ENCODE results near the gene WDPCP. TPM values are rescaled to one million over a fixed set of nuclear protein-coding genes. Genes with fewer than 3 reads are reported as not detected.
"Not testable (repeated sequence)": the region's sequence is repeated elsewhere in the genome, so short reads cannot be mapped to it uniquely, and the experiment has no call there.

WDPCP gene
- total RNA-seq, 1 donor from 2014 or later, result 13.3 TPM

DNA sequence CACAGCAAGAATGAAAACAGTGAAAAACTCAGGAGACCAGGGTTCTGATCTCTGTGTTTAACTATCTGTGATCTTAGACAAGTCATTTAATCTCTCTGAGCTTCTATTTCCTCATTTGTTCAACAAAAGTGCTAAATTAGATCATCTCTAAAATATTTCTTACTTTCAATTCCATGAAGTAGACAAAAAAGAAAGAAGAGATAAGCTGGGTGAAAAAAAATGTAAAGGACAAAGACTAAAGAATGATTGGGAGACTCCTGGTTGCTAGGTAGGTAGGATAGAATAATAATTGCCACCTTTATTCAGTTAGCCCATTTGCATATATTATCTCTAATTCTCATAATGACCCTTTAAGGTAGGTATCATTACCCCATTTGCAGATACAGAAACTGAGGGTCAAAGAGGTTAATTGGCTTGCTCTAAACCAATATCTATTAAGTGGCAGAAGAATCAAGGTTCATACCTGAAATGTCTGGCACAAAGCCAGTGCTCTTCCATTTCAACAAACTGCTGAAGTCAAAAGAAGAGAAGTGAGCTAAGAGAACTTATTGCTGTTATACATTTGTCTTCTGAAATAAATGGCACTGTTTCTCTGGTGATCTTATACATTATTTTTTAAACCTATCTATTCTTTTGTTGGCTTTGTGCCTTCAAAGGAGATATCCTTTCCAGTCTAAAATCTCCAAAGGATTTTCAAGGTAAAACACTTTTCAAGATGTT lies 395.9 kb downstream of the WDPCP start:
- DNase-seq (ENCODE audit: extremely low spot score in 2 of 2), result no peak
- TF ChIP-seq POLR2AphosphoS5 (IDR thresholded peaks at IDR 0.05; ENCODE audit: insufficient read depth in 1 of 2, low read depth in 1 of 2) (no peak), POLR2A (IDR thresholded peaks at IDR 0.05) (no peak), CTCF (IDR thresholded peaks at IDR 0.05) (no peak)
- Histone ChIP-seq H3K9me3 (no peaks in the 10 kb centered on the region), H3K36me3 (no peaks in the 10 kb centered on the region), H3K4me3 (no peak overlapping the region), H3K4me1 (no peaks in the 10 kb centered on the region), H3K27me3 (no peaks in the 10 kb centered on the region), H3K27ac (no peak overlapping the region)
- intact Hi-C loops (cut with DNase I), result no loop called here

- Histone ChIP-seq H3K4me3 (no peak overlapping the region), H3K9me3 (no peaks in the 10 kb centered on the region), H3K4me1 (no peaks in the 10 kb centered on the region), H3K27ac (no peak overlapping the region), H3K36me3 (no peaks in the 10 kb centered on the region), H3K27me3 (no peaks in the 10 kb centered on the region)
- DNase-seq (ENCODE audit: extremely low spot score in 2 of 2), result no peak
- intact Hi-C loops (cut with DNase I), result no loop called here
- TF ChIP-seq CTCF (IDR thresholded peaks at IDR 0.05), result no peak
- TF ChIP-seq POLR2AphosphoS5 (IDR thresholded peaks at IDR 0.05; ENCODE audit: insufficient read depth in 1 of 2, low read depth in 1 of 2), result no peak
These were observed 399.3 kb downstream of the WDPCP start for GRCh38 chr2:63189026-63189425.

DNA sequence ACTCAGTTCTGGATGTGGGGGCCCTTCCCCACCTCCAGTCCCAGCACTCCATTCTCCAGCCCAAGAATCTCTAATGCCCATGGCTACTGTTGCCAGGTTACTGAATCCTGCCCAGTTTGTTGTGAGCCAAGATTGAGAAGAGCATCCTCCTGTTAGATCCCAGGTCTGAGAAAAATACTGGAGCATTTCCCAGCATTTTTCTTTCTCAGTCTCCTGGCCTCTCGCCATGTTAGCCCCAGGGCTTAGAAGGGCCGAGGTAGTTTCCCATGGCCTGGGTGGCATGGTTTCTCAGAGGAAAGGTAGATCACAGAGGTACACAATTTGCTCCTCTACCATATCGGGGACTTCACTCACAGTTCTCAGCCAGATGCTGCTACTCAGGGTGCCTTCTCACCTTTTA lies 401.9 kb downstream of the WDPCP start:
- DNase-seq (ENCODE audit: extremely low spot score in 2 of 2), result no peak
- Histone ChIP-seq H3K27me3 (no peaks in the 10 kb centered on the region), H3K36me3 (no peaks in the 10 kb centered on the region), H3K9me3 (no peaks in the 10 kb centered on the region), H3K27ac (no peak overlapping the region), H3K4me1 (no peaks in the 10 kb centered on the region), H3K4me3 (no peak overlapping the region)
- intact Hi-C loops (cut with DNase I), result no loop called here
- TF ChIP-seq POLR2A (IDR thresholded peaks at IDR 0.05), result no peak
- no peak for TF ChIP-seq CTCF (IDR thresholded peaks at IDR 0.05)
- no peak for TF ChIP-seq POLR2AphosphoS5 (IDR thresholded peaks at IDR 0.05; ENCODE audit: insufficient read depth in 1 of 2, low read depth in 1 of 2)

GRCh38 chr2:63163161-63163820 lies 425.0 kb downstream of the WDPCP start:
- intact Hi-C loops (cut with DNase I), result no loop called here
- H3K36me3 ChIP-seq, result no peaks in the 10 kb centered on the region
- DNase-seq (ENCODE audit: extremely low spot score in 2 of 2), result no peak
- no peak overlapping the region for H3K27ac ChIP-seq
- H3K27me3 ChIP-seq, result no peaks in the 10 kb centered on the region
- no peaks in the 10 kb centered on the region for H3K4me1 ChIP-seq
- no peaks in the 10 kb centered on the region for H3K9me3 ChIP-seq
- no peak overlapping the region for H3K4me3 ChIP-seq
- TF ChIP-seq CTCF (IDR thresholded peaks at IDR 0.05) (no peak), POLR2A (IDR thresholded peaks at IDR 0.05) (no peak), POLR2AphosphoS5 (IDR thresholded peaks at IDR 0.05; ENCODE audit: insufficient read depth in 1 of 2, low read depth in 1 of 2) (no peak)

GRCh38 chr2:63159262-63159661 lies 429.0 kb downstream of the WDPCP start:
- TF ChIP-seq CTCF (IDR thresholded peaks at IDR 0.05), result no peak
- no peak for TF ChIP-seq POLR2AphosphoS5 (IDR thresholded peaks at IDR 0.05; ENCODE audit: insufficient read depth in 1 of 2, low read depth in 1 of 2)
- TF ChIP-seq POLR2A (IDR thresholded peaks at IDR 0.05), result no peak
- no peaks in the 10 kb centered on the region for H3K36me3 ChIP-seq
- H3K9me3 ChIP-seq, result no peaks in the 10 kb centered on the region
- intact Hi-C loops (cut with DNase I), result no loop called here
- H3K4me1 ChIP-seq, result no peaks in the 10 kb centered on the region
- no peak for DNase-seq (ENCODE audit: extremely low spot score in 2 of 2)
- no peaks in the 10 kb centered on the region for H3K27me3 ChIP-seq
- H3K4me3 ChIP-seq, result no peak overlapping the region
- H3K27ac ChIP-seq, result no peak overlapping the region

DNA sequence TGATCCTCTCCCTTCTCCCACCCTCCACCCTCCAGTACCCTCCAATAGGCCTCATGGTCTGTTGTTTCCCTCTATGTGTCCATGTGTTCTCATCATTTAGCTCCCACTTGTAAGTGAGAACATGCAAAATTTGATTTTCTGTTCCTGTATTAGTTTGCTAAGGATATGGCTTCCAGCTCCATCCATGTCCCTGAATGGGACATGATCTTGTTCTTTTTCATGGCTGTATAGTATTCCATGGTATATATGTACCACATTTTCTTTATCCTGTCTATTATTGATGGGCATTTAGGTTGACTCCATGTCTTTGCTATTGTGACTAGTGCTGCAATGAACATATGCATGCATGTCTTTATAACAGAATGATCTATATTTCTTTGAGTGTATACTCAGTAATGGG lies 451.6 kb downstream of the WDPCP start:
- H3K9me3 ChIP-seq; intact Hi-C loops (cut with DNase I); DNase-seq (ENCODE audit: extremely low spot score in 2 of 2): not testable (repeated sequence)

More for the DNA sequence above, 451.6 kb downstream of the WDPCP start:
- not testable (repeated sequence) for H3K4me3 ChIP-seq, H3K27ac ChIP-seq, H3K4me1 ChIP-seq, H3K36me3 ChIP-seq, H3K27me3 ChIP-seq

Data from vagina (tissue), 2 donors.